Stimulated activated CD4-positive, alpha-beta T cell treated with anti-CD3 and anti-CD28 coated beads, Interleukin-1b, Interleukin-23, amount 100 ng/mL, for 1 hour (primary cell): ENCODE measurements around the gene PRSS27.

Source experiments
- DNase-seq, 2 donors: peaks; one replicate each; pipeline ENCODE4 v3.0.0-alpha.2; 2020; ENCODE audit warnings: low read depth in 2 of 2

Gene PRSS27

GRCh38 chr16:2708955-2709587 lies 11.0 kb downstream of the PRSS27 start:
- DNase-seq = no peak

GRCh38 chr16:2708290-2708639 lies 11.8 kb downstream of the PRSS27 start:
- no peak for DNase-seq

- DNase-seq = no peak
Observed at GRCh38 chr16:2707368-2708289, 12.4 kb downstream of the PRSS27 start.

- no peak for DNase-seq
Observed at GRCh38 chr16:2706611-2707311, 13.3 kb downstream of the PRSS27 start.

- DNase-seq = no peak
Observed at GRCh38 chr16:2706085-2706484, 13.9 kb downstream of the PRSS27 start.

GRCh38 chr16:2705351-2705750 lies 14.7 kb downstream of the PRSS27 start:
- no peak for DNase-seq

- DNase-seq = no peak
Observed at GRCh38 chr16:2704983-2705275, 15.1 kb downstream of the PRSS27 start.

GRCh38 chr16:2704166-2704982 lies 15.7 kb downstream of the PRSS27 start:
- no peak for DNase-seq

- no peak for DNase-seq
Observed at GRCh38 chr16:2702871-2703745, 16.9 kb downstream of the PRSS27 start.

GRCh38 chr16:2702438-2702825 lies 17.6 kb downstream of the PRSS27 start:
- DNase-seq = no peak

GRCh38 chr16:2701713-2702437 lies 18.1 kb downstream of the PRSS27 start:
- no peak for DNase-seq

- DNase-seq = no peak
Observed at GRCh38 chr16:2701272-2701671, 18.8 kb downstream of the PRSS27 start.

- DNase-seq = no peak
Observed at GRCh38 chr16:2700786-2701185, 19.2 kb downstream of the PRSS27 start.

- no peak for DNase-seq
Observed at GRCh38 chr16:2699791-2700600, 20.0 kb downstream of the PRSS27 start.

- DNase-seq = no peak
Observed at GRCh38 chr16:2698965-2699750, 20.9 kb downstream of the PRSS27 start.

- DNase-seq = no peak
Observed at GRCh38 chr16:2698103-2698870, 21.7 kb downstream of the PRSS27 start.

- DNase-seq = no peak
Observed at GRCh38 chr16:2697401-2697948, 22.5 kb downstream of the PRSS27 start.
